IPS-18a (cell line): Measurements from ENCODE around the gene NHSL1.

Source experiments
- H3K27ac ChIP-seq: one replicate; pipeline ENCODE4 v1.5.1; 2013; ENCODE audit warnings: low read length
- H3K27me3 ChIP-seq: one replicate; pipeline ENCODE4 v1.6.1; 2013; ENCODE audit warnings: mild to moderate bottlenecking, low read length; ENCODE audit not compliant: control insufficient read depth, insufficient read depth
- H3K36me3 ChIP-seq: one replicate; pipeline ENCODE4 v1.6.1; 2013; ENCODE audit warnings: low read depth, low read length; ENCODE audit not compliant: control insufficient read depth
- H3K4me1 ChIP-seq: one replicate; pipeline ENCODE4 v1.6.1; 2013; ENCODE audit warnings: low read depth, low read length; ENCODE audit not compliant: control insufficient read depth
- H3K4me3 ChIP-seq: one replicate; pipeline ENCODE4 v1.5.1; 2013; ENCODE audit warnings: low read length
- H3K9ac ChIP-seq: one replicate; pipeline ENCODE4 v1.6.1; 2013; ENCODE audit warnings: mild to moderate bottlenecking, low read length, moderate library complexity
- H3K9me3 ChIP-seq: one replicate; pipeline ENCODE4 v1.6.1; 2013; ENCODE audit warnings: low read depth, low read length; ENCODE audit not compliant: control insufficient read depth

Gene NHSL1

DNA sequence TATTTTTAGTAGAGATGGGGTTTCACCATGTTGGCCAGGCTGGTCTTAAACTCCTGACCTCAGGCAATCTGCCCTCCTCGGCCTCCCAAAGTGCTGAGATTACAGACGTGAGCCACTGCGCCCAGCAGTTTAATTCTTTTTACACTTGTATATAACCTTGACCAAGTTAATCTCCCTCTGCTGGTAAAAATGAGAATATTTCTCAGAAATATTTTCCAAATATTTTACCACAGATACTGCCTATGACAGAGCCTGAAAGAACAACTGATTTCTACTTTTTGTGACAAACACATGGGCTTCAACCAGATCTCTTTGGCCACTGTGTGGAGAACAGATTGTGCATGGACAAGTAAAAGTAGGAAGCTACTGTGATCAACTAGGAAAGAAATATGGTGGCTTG is 21.2 kb upstream of the NHSL1 start:
- H3K27me3 ChIP-seq = no peaks in the 10 kb centered on the region
- no peak overlapping the region for H3K4me3 ChIP-seq

DNA sequence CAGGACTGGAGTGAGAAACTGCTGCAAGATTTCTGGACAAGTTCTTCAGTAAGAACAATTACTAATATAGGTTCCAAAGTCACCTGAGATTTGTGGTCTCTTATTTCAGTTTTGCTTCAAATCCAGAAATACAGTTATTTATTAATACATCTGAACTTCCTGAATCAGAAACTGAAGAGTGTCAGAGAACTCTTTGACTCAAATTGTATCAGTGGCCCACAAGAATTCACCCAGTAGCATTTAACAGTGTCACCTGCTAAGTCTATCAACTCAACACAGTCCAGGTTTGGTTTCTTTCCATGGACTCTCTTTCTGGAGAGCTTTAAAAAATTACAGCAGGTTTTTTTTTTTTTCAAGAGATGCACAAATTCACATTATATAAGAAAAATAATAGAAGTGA is 18.8 kb upstream of the NHSL1 start:
- Histone ChIP-seq H3K27me3 (no peaks in the 10 kb centered on the region), H3K36me3 (no peaks in the 10 kb centered on the region), H3K4me3 (no peak overlapping the region), H3K9ac (no peak overlapping the region), H3K4me1 (peaks cover 10% of the 10 kb centered on the region), H3K27ac (no peak overlapping the region), H3K9me3 (peaks cover 5% of the 10 kb centered on the region)

More for the DNA sequence above, 21.2 kb upstream of the NHSL1 start:
- no peak overlapping the region for H3K27ac ChIP-seq
- no peaks in the 10 kb centered on the region for H3K36me3 ChIP-seq
- peaks cover 5% of the 10 kb centered on the region for H3K9me3 ChIP-seq
- H3K9ac ChIP-seq = no peak overlapping the region
- H3K4me1 ChIP-seq = peaks cover 8% of the 10 kb centered on the region

DNA sequence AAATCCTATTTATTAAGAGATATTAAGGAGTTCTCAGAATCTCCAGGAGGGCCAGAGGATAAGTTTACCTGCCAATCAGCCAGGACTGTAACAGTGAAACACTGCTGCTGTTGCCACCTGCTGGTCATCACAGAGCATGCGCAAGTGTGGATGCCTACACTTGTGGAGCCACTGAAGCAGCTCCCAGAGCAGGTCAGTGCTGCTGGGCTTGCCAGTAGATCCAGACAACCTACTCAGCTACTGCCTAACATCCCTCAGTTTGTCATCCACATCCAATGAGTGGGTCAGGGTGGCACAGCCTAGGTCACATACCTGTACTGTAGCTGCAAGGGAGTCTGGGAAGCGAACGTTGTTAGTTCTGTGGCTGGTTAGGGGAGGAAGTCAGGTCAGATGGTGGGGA is 18.3 kb upstream of the NHSL1 start:
- no peaks in the 10 kb centered on the region for H3K36me3 ChIP-seq
- no peak overlapping the region for H3K9ac ChIP-seq
- peaks cover 10% of the 10 kb centered on the region for H3K4me1 ChIP-seq
- H3K27me3 ChIP-seq = no peaks in the 10 kb centered on the region
- no peak overlapping the region for H3K4me3 ChIP-seq
- no peak overlapping the region for H3K27ac ChIP-seq
- peaks cover 5% of the 10 kb centered on the region for H3K9me3 ChIP-seq

DNA sequence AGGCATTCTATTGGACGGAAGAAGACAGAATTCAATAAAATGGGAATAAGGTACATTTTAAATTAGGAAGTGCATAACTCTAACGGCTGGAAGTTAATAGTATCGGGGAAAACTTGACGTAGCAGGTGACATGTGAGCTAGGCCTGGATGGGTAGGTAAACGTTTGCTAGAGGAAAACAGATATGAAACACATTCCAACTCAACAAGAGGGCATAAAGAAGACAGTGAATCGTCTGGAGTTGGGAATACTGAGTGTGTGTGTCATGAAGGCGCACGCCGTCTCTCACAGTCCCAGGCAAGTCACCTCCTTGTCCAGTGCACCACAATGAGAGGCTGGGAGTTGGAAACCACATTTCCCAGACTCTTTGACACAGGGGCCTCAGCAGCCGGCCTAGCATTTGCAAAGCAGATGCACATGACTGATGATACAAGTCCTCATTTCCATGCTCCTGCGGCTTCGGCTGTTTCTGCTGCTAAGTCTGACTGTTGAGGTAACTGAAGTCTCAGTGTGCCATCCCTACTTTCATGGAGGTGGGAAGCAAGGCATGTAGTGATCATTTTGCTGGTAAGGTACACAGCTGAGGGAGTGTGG is 16.5 kb upstream of the NHSL1 start:
- H3K4me3 ChIP-seq = no peak overlapping the region
- H3K27me3 ChIP-seq = no peaks in the 10 kb centered on the region
- H3K9ac ChIP-seq = no peak overlapping the region
- no peak overlapping the region for H3K27ac ChIP-seq
- peaks cover 16% of the 10 kb centered on the region for H3K4me1 ChIP-seq
- H3K36me3 ChIP-seq = no peaks in the 10 kb centered on the region
- H3K9me3 ChIP-seq = peaks cover 5% of the 10 kb centered on the region

DNA sequence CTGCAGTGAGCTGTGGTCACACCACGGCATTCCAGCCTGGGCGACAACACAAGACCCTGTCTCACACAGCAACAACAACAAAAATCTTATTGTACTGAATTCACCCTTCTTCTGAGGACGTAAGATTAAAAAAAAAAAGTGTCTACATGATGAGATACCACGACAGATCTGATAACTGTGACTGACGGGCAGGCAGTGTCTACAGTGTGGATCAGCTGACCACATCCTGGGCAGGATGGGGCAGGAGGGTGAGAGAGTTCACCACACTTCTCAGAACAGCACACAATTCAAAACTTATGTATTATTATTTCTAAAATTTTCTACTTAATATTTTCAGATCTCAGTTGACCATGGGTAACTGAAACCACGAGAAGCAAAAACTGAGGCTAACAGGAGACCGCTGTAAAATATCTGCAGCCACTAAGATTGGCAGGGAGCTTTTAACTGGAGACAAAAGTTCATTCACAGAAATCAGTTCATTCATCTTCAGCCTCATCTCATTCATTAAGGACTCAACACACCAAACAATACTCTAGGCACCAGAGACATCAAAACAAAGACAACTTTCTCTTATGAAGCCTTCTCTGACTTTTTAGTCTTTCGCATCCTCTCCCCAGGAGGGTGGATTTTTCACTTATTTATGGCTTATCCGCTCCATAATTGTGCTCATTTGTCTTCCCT is 15.7 kb upstream of the NHSL1 start:
- no peak overlapping the region for H3K9ac ChIP-seq
- peaks cover 5% of the 10 kb centered on the region for H3K9me3 ChIP-seq
- no peak overlapping the region for H3K4me3 ChIP-seq
- H3K36me3 ChIP-seq = no peaks in the 10 kb centered on the region
- peaks cover 16% of the 10 kb centered on the region for H3K4me1 ChIP-seq
- H3K27me3 ChIP-seq = no peaks in the 10 kb centered on the region
- H3K27ac ChIP-seq = no peak overlapping the region

DNA sequence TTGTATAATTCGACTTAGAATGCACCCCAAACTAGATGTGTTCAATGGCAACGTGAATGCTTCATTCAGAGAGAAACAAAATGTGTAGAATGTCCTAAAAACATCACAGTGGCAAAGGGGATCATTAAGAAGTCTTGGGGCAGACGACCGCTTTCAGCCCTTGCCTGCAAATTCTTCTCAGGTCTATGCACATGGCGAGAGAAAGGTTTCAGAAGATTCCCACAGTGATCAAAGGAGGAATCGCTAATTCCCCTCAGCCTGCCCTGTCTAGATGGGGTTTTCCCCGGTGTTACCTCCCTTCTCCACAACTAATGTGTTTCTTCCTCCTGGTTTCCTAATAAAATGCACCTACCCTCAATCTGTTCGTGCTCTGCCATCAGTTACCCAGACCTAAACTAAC is 13.3 kb upstream of the NHSL1 start:
- no peak overlapping the region for H3K27ac ChIP-seq
- H3K9ac ChIP-seq = no peak overlapping the region
- H3K36me3 ChIP-seq = no peaks in the 10 kb centered on the region
- peaks cover 20% of the 10 kb centered on the region for H3K4me1 ChIP-seq
- no peaks in the 10 kb centered on the region for H3K9me3 ChIP-seq
- H3K27me3 ChIP-seq = no peaks in the 10 kb centered on the region
- peak overlapping the region; percentile 1 for H3K4me3 ChIP-seq

DNA sequence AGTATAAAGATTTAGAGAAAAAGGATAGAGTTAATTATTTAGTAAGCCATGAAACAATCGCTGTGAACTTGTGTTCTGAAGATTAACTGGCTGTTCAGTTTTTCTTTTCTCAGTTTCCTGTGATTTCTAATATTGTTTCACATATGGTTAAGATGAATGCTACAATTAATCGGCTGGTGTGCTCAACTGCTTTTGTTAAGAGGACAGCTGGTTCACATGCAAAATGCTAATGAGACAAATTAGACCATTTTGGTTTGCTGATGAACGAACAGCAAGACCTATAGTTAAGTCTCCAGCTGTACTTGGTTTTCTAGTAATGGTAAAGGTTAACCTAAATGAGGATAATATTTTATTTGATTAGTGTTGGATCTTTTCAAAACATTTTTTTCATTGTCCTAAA is 10.8 kb upstream of the NHSL1 start:
- peaks cover 20% of the 10 kb centered on the region for H3K4me1 ChIP-seq
- no peak overlapping the region for H3K4me3 ChIP-seq
- H3K36me3 ChIP-seq = no peaks in the 10 kb centered on the region
- H3K27ac ChIP-seq = no peak overlapping the region
- H3K9me3 ChIP-seq = no peaks in the 10 kb centered on the region
- no peaks in the 10 kb centered on the region for H3K27me3 ChIP-seq
- no peak overlapping the region for H3K9ac ChIP-seq

DNA sequence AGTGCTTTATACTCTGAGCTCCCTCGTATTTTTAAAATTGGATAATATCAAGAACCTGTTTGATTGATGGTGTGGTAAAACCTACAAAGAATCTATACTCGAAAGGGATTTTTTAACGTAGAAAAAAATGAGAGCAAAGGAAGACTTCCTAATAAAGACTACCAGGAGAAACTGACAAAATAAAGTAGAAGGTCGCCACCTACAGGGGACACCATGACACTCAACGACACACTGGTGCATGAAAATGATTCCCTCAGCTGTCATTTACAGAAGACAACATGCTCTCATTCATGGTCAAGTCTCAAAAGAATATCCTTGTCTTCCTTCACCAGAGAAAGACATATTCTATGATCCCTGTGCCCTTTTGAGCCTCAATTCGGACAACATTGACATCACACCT is 10.1 kb upstream of the NHSL1 start:
- Histone ChIP-seq H3K36me3 (no peaks in the 10 kb centered on the region), H3K9ac (no peak overlapping the region), H3K4me3 (no peak overlapping the region), H3K27me3 (no peaks in the 10 kb centered on the region), H3K27ac (no peak overlapping the region), H3K9me3 (no peaks in the 10 kb centered on the region), H3K4me1 (peaks cover 24% of the 10 kb centered on the region)

DNA sequence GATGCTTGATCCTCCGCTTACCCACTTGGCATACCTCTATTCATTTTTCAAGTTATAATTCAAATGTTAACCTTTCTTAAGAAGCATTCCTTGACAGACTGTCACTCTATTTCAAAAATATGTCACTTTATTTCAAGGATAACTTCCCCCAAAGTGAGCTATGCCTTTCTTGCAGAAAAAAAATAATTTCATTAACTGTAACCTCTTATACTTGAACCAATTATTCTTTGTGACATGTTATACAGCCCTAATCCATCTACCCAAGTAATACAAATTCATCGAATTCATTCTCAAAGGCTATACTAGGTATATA is 9.3 kb upstream of the NHSL1 start:
- Histone ChIP-seq H3K36me3 (no peaks in the 10 kb centered on the region), H3K4me1 (peaks cover 24% of the 10 kb centered on the region), H3K4me3 (no peak overlapping the region), H3K27me3 (no peaks in the 10 kb centered on the region), H3K9ac (no peak overlapping the region), H3K9me3 (no peaks in the 10 kb centered on the region), H3K27ac (no peak overlapping the region)

DNA sequence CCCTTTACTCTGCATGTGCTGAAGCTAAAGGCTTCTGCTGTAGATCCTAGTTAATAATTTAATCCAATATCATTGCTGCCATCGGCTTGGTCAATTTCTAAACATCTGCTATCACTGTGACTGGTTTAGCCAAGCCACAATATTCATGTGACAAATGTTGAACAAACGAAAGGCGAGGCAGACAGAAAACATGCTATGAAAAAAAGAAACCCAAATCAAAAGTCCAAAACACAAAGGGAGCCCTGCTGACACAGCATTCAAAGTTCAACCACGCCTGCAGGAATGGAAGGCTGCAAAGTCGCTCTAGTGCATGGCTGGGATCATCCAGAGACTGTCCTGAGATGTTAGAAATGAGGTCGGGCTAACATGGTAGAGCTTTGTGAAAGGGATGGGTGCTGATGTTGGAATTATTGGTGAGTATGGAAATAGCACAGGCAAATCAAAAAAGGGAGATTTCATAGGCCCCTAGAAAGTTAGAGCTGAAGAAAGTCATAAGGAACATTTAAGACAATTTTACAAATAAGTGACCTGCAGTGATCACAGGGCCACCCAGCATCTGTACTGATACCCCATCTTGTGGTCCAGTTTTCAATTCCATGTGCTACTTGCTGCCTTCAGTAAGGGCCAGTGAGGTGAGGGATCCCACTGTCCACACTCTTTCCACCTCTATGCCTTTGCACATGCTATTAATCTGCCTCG is 8.8 kb upstream of the NHSL1 start:
- H3K4me3 ChIP-seq = no peak overlapping the region
- no peaks in the 10 kb centered on the region for H3K9me3 ChIP-seq
- H3K9ac ChIP-seq = no peak overlapping the region
- H3K27ac ChIP-seq = no peak overlapping the region
- H3K4me1 ChIP-seq = peaks cover 22% of the 10 kb centered on the region
- H3K36me3 ChIP-seq = no peaks in the 10 kb centered on the region
- no peaks in the 10 kb centered on the region for H3K27me3 ChIP-seq

DNA sequence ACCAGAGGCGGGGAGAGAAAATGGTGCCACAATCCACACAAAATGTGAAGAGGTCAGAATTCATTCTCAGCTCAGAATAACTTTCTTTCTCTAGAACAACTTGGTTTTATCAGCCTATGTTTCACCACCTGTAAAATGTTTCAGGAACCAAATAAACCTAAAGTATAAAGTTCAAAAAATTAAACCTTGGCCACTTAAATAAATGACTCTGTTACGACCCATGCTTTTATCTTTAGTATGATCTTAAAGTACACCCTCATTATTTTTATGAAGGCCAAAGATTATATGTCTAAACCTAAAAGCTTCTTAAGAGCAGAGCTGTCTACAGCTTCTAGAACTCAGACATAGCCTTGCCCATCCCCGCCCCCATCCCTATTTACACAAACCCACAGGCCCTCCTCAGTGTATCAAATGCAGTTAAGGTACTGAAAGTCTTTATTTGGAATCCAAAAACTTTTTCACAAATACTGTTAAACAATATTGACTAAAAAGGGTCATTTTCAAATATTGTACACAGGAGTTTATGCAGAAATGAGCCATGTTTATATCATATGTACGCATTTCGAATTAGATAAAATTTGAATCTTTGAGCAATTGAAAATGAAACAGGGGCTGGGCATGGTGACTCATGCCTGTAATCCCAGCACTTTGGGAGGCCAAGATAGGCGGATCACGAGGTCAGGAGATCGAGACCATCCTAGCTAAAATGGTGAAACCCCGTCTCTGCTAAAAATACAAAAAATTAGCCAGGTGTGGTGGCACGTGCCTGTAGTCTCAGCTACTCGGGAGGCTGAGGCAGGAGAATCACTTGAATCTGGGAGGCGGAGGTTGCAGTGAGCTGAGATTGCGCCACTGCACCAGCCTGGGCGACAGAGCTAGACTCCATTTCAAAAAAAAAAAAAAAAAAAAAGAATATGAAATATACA is 5.7 kb upstream of the NHSL1 start:
- no peak overlapping the region for H3K27ac ChIP-seq
- no peaks in the 10 kb centered on the region for H3K36me3 ChIP-seq
- H3K27me3 ChIP-seq = no peaks in the 10 kb centered on the region
- peaks cover 13% of the 10 kb centered on the region for H3K4me1 ChIP-seq
- no peak overlapping the region for H3K4me3 ChIP-seq
- no peaks in the 10 kb centered on the region for H3K9me3 ChIP-seq
- no peak overlapping the region for H3K9ac ChIP-seq
